ENCODE results near the gene MRPL49. TPM values are rescaled to one million over a fixed set of nuclear protein-coding genes. Genes with fewer than 3 reads are reported as not detected.
A peak's percentile ranks its signal among the peaks of the same experiment; 100 is the strongest.

Gene MRPL49
- 53.9 TPM for total RNA-seq

GRCh38 chr11:65121865-65122696 lies at the start of gene MRPL49, which contains the start of gene FAU:
TSS of gene MRPL49 (plus strand) at chr11:65122321. CDS start at chr11:65122347, 26 bp downstream.
TSS of gene FAU (minus strand) at chr11:65122134. CDS start at chr11:65121813, 321 bp downstream.
- peak; percentile 92 to 99 (median 98) for DNase-seq (ENCODE audit: low read depth in 2 of 3, low spot score in 2 of 3)

GRCh38 chr11:65072631-65072966 lies 49.5 kb upstream of the MRPL49 start:
- no peak for DNase-seq (ENCODE audit: low read depth in 2 of 3, low spot score in 2 of 3)

GRCh38 chr11:65077451-65077850 lies 44.7 kb upstream of the MRPL49 start:
- DNase-seq (ENCODE audit: low read depth in 2 of 3, low spot score in 2 of 3) = no peak

DNA sequence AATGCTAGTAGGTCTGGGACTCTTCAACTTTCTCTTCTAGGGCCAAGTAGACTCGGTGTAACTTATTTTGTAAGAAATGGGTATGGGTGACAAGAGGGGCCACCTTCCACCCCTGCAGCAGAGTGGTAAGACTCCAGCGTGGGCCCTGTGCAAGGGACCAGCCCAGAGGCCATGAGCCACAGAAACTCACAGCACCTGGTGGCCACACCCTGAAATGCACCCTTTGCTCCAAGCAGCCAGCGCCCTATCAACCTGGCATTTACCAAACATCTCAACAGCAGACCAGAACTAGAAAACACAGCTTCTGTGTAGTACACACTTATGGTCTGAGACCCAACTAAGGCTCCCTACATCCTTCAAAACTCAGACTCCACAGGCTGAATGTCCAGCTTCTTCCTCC lies 44.0 kb upstream of the MRPL49 start:
- DNase-seq (ENCODE audit: low read depth in 2 of 3, low spot score in 2 of 3) = peak; percentile 44 to 82 (median 66)

DNA sequence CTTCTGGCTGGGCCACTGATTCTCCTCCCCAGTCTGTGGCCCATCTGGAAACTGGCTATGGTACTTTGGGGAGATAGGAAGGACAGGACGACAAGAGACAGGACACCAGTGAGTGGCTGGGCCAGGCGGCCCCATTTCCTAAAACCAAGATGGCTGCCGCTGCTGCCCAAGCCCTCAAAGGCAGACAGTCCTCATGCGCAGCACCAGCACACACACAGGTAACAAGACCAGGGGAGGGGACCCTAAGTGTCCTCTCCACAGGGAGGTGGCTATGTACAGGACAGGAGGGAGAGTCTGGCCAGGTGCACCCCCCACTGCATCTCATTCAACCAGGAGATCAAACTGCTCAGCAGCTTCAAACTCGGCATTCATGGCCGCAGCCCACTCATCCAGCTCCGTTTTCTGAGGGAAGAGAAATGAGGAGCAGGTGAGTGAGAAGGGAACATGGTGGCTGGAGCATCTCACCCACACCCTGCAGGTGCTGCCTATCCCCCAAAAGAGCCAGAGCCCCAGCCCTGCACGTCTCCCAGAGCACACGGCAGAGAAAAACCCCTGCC lies 43.3 kb upstream of the MRPL49 start:
- no peak for DNase-seq (ENCODE audit: low read depth in 2 of 3, low spot score in 2 of 3)

- no peak for DNase-seq (ENCODE audit: low read depth in 2 of 3, low spot score in 2 of 3)
These were observed 38.8 kb upstream of the MRPL49 start for GRCh38 chr11:65083134-65083833.

GRCh38 chr11:65083834-65084597 lies 38.1 kb upstream of the MRPL49 start, which contains the start of the genes CDCA5 and ZFPL1:
TSS of gene CDCA5 (minus strand) at chr11:65084040. CDS start at chr11:65083978, 62 bp downstream.
TSS of gene ZFPL1 (plus strand) at chr11:65084222. CDS start at chr11:65084699, 477 bp downstream.
- DNase-seq (ENCODE audit: low read depth in 2 of 3, low spot score in 2 of 3) = peak; percentile 93 to 96 (median 93)

GRCh38 chr11:65084598-65085375 lies 37.3 kb upstream of the MRPL49 start:
- DNase-seq (ENCODE audit: low read depth in 2 of 3, low spot score in 2 of 3) = no peak

DNA sequence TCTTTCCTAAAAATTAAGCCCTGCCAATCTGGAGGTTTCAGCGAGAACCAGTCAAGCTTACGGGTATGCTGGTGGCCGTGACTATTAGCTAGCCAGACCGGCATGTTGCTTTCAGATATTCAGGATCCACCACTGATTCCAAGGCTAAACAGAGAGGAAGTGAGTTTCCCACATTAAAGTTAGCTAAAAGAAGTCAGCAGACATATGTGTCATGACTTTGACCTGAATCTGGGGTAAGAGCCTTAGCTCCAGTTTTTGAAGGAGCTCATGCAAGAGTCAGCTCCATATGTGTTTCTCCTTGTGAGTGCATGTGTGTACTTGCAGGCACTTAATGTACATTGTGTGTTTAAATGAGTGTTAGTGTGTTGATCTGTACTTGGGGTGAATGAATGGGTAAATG lies 36.7 kb upstream of the MRPL49 start:
- DNase-seq (ENCODE audit: low read depth in 2 of 3, low spot score in 2 of 3) = no peak

GRCh38 chr11:65086809-65087208 lies 35.3 kb upstream of the MRPL49 start:
- no peak for DNase-seq (ENCODE audit: low read depth in 2 of 3, low spot score in 2 of 3)

- no peak for DNase-seq (ENCODE audit: low read depth in 2 of 3, low spot score in 2 of 3)
These were observed 34.9 kb upstream of the MRPL49 start for GRCh38 chr11:65087216-65087615.

GRCh38 chr11:65087827-65088226 lies 34.3 kb upstream of the MRPL49 start:
- no peak for DNase-seq (ENCODE audit: low read depth in 2 of 3, low spot score in 2 of 3)

DNA sequence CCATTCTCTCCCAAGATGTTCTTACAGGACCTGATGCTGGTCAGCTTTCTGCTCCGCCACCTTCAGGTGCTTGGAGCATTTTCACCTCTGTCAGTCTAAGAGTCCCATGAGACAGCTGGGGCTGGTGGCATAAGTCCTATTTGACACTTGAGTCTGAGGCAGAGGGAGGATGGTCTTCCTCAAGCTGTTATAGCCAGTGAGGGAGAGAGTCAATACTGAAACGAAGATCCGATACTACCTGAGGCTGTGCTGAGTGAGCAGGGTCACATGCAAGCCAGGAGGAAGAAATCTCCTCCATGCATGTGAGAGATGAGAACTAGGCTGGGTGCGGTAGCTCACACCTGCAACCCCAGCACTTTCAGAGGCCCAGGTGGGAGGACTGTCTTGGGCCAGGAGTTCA lies 32.5 kb upstream of the MRPL49 start:
- no peak for DNase-seq (ENCODE audit: low read depth in 2 of 3, low spot score in 2 of 3)

DNA sequence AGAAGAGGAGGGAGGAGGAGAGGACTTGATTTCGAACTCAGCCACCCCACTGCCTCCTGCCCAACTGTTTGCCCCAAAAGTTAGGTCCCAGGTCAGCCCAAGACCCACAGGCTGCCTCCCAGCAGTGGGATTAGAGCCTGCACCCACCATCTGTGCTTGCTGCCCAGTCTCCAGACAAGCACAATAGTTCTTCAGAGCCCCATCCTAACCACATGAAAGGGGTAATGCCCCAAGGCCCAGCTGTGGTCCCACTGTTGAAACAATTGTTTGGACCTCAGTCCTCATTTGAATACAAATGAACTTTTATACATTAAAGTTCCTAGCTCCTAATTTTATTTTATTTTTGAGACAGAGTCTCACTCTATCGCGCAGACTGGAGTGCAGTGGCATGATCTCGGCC lies 31.5 kb upstream of the MRPL49 start:
- DNase-seq (ENCODE audit: low read depth in 2 of 3, low spot score in 2 of 3) = no peak

- DNase-seq (ENCODE audit: low read depth in 2 of 3, low spot score in 2 of 3) = no peak
These were observed 26.7 kb upstream of the MRPL49 start for GRCh38 chr11:65095427-65095826.

- peak; percentile 72 to 93 (median 89) for DNase-seq (ENCODE audit: low read depth in 2 of 3, low spot score in 2 of 3)
These were observed 25.9 kb upstream of the MRPL49 start, which contains the start of gene VPS51 for GRCh38 chr11:65095974-65096806. TSS of gene VPS51 (plus strand) at chr11:65096214. CDS start at chr11:65096251, 37 bp downstream.

- DNase-seq (ENCODE audit: low read depth in 2 of 3, low spot score in 2 of 3) = no peak
These were observed 25.2 kb upstream of the MRPL49 start for GRCh38 chr11:65096926-65097325.

DNA sequence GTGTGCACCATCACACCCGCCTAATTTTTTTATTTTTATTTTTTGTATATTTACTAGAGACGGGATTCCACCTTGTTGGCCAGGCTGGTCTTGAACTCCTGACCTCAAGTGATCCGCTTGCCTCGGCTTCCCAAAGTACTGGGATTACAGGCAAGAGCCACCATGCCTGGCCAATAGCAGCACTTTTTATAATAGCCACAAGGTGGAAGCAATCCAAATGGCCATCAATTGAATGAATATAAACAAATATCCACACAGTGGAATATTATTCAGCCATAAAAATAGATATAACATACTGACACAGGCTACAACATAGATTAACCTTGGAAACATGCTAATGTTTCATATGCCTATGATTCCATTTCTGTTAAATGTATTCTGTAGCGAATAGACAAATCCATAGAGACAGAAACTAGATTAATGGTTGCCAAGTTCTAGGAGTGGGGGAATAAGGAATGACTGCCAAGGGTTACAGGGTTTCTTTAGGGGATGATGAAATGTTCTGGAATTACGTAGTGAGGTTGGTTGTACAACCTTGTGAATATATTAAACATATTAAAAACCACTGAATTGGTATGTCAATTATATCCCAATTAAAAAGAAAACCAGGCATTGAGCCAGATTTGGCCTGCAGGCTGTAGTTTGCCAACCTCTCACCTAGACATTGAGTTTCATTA lies 21.3 kb upstream of the MRPL49 start:
- no peak for DNase-seq (ENCODE audit: low read depth in 2 of 3, low spot score in 2 of 3)

All from hematopoietic multipotent progenitor cell (in vitro differentiated cells).